HL-60 (cell line): Measurements from ENCODE around the gene BBS1.

Source experiments
- GABPA ChIP-seq: IDR thresholded peaks from 2 replicates; pipeline ENCODE4 v1.6.1; 2012; ENCODE audit warnings: low read depth
- POLR2AphosphoS5 ChIP-seq: IDR thresholded peaks from 2 replicates; pipeline ENCODE4 v1.6.1; 2012; ENCODE audit warnings: low read depth
- TF ChIP-seq, protein P1 (sequence below): IDR thresholded peaks from one replicate; pipeline ENCODE4 v1.5.1; 2011; ENCODE audit warnings: low read length, control low read depth, inconsistent platforms; ENCODE audit not compliant: insufficient read depth
- TF ChIP-seq, protein P2 (sequence below): IDR thresholded peaks from 2 replicates; pipeline ENCODE4 v1.6.1; 2012; ENCODE audit warnings: low read depth; ENCODE audit not compliant: insufficient replicate concordance

DNA sequence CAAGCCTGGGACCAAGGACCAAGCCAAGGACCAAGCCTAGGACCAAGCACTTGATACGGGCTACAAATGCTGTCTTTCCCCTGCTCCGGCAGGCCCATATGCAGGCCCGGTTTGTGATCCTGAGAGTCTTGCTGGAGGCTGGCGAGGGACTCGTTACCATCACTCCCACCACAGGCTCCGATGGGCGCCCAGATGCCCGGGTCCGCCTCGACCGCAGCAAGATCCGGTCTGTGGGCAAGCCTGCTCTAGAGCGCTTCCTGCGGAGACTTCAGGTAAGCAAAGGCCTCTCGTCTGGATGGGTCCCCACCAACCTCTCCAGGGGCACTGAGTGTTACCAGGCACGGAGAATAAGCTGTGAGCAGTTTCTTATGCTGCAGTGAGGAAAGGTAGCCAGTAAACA is 13.2 kb upstream of the BBS1 start:
- TF ChIP-seq, protein P1, sequence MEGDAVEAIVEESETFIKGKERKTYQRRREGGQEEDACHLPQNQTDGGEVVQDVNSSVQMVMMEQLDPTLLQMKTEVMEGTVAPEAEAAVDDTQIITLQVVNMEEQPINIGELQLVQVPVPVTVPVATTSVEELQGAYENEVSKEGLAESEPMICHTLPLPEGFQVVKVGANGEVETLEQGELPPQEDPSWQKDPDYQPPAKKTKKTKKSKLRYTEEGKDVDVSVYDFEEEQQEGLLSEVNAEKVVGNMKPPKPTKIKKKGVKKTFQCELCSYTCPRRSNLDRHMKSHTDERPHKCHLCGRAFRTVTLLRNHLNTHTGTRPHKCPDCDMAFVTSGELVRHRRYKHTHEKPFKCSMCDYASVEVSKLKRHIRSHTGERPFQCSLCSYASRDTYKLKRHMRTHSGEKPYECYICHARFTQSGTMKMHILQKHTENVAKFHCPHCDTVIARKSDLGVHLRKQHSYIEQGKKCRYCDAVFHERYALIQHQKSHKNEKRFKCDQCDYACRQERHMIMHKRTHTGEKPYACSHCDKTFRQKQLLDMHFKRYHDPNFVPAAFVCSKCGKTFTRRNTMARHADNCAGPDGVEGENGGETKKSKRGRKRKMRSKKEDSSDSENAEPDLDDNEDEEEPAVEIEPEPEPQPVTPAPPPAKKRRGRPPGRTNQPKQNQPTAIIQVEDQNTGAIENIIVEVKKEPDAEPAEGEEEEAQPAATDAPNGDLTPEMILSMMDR, result no peak
- TF ChIP-seq GABPA (no peak), POLR2AphosphoS5 (no peak)
- TF ChIP-seq, protein P2, sequence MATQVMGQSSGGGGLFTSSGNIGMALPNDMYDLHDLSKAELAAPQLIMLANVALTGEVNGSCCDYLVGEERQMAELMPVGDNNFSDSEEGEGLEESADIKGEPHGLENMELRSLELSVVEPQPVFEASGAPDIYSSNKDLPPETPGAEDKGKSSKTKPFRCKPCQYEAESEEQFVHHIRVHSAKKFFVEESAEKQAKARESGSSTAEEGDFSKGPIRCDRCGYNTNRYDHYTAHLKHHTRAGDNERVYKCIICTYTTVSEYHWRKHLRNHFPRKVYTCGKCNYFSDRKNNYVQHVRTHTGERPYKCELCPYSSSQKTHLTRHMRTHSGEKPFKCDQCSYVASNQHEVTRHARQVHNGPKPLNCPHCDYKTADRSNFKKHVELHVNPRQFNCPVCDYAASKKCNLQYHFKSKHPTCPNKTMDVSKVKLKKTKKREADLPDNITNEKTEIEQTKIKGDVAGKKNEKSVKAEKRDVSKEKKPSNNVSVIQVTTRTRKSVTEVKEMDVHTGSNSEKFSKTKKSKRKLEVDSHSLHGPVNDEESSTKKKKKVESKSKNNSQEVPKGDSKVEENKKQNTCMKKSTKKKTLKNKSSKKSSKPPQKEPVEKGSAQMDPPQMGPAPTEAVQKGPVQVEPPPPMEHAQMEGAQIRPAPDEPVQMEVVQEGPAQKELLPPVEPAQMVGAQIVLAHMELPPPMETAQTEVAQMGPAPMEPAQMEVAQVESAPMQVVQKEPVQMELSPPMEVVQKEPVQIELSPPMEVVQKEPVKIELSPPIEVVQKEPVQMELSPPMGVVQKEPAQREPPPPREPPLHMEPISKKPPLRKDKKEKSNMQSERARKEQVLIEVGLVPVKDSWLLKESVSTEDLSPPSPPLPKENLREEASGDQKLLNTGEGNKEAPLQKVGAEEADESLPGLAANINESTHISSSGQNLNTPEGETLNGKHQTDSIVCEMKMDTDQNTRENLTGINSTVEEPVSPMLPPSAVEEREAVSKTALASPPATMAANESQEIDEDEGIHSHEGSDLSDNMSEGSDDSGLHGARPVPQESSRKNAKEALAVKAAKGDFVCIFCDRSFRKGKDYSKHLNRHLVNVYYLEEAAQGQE, result no peak
